CD4-positive, alpha-beta T cell treated with Interleukin-4 for 4 hours (primary cell): ENCODE data around the gene LMO4.

ENCODE experiments used
- DNase-seq: peaks from one replicate; pipeline ENCODE4 v3.0.0-alpha.2; 2020

Gene LMO4

GRCh38 chr1:87329051-87329525 lies 408 bp downstream of the LMO4 start:
- DNase-seq: peak; percentile 28

GRCh38 chr1:87329526-87330056 lies 911 bp downstream of the LMO4 start:
- peak; percentile 18 for DNase-seq

GRCh38 chr1:87330057-87330884 lies 1.6 kb downstream of the LMO4 start:
- no peak for DNase-seq

GRCh38 chr1:87330885-87331364 lies 2.2 kb downstream of the LMO4 start:
- DNase-seq: no peak

GRCh38 chr1:87331365-87332241 lies 2.9 kb downstream of the LMO4 start:
- DNase-seq: peak; percentile 73

- DNase-seq: peak; percentile 53
These were observed 5.1 kb downstream of the LMO4 start for GRCh38 chr1:87333692-87334347.

- DNase-seq: peak; percentile 57
These were observed 5.9 kb downstream of the LMO4 start for GRCh38 chr1:87334351-87335174.

GRCh38 chr1:87335175-87335884 lies 6.7 kb downstream of the LMO4 start:
- DNase-seq: peak; percentile 54

GRCh38 chr1:87336623-87337067 lies 8.0 kb downstream of the LMO4 start:
- DNase-seq: no peak

- DNase-seq: no peak
These were observed 8.9 kb downstream of the LMO4 start for GRCh38 chr1:87337606-87338005.

- DNase-seq: no peak
These were observed 9.9 kb downstream of the LMO4 start for GRCh38 chr1:87338566-87338965.

- no peak for DNase-seq
These were observed 15.6 kb downstream of the LMO4 start for GRCh38 chr1:87344231-87344630.

GRCh38 chr1:87346130-87346814 lies 17.6 kb downstream of the LMO4 start:
- DNase-seq: no peak

GRCh38 chr1:87348341-87349019 lies 19.8 kb downstream of the LMO4 start:
- DNase-seq: no peak

- DNase-seq: no peak
These were observed 20.4 kb downstream of the LMO4 start for GRCh38 chr1:87349036-87349435.

- no peak for DNase-seq
These were observed 27.2 kb downstream of the LMO4 start for GRCh38 chr1:87355894-87356293.

- DNase-seq: no peak
These were observed 27.9 kb downstream of the LMO4 start for GRCh38 chr1:87356591-87356990.

- no peak for DNase-seq
These were observed 29.5 kb downstream of the LMO4 start for GRCh38 chr1:87358219-87358618.

- DNase-seq: no peak
These were observed 30.9 kb downstream of the LMO4 start for GRCh38 chr1:87359586-87359985.
